ENCODE results near the gene EPHA4. TPM values are rescaled to one million over a fixed set of nuclear protein-coding genes. Genes with fewer than 3 reads are reported as not detected.
A peak's percentile ranks its signal among the peaks of the same experiment; 100 is the strongest.

Gene EPHA4
- total RNA-seq, 1 donor from 2014 or later: 31.9 TPM

- Histone ChIP-seq H3K4me1 (no peaks in the 10 kb centered on the region), H3K9me3 (no peaks in the 10 kb centered on the region), H3K4me3 (no peak overlapping the region), H3K36me3 (peaks cover 6% of the 10 kb centered on the region), H3K27me3 (no peaks in the 10 kb centered on the region), H3K27ac (no peak overlapping the region)
- DNase-seq (no peak), ATAC-seq (no peak)
- no peak for TF ChIP-seq CTCF (IDR thresholded peaks at IDR 0.05)
- intact Hi-C loops (cut with DNase I): no loop called here
Measured at GRCh38 chr2:221434142-221434541, 138.0 kb downstream of the EPHA4 start.

- intact Hi-C loops (cut with DNase I): no loop called here
- TF ChIP-seq CTCF (IDR thresholded peaks at IDR 0.05): no peak
- Histone ChIP-seq H3K27ac (no peak overlapping the region), H3K9me3 (no peaks in the 10 kb centered on the region), H3K4me1 (no peaks in the 10 kb centered on the region), H3K36me3 (peaks cover 6% of the 10 kb centered on the region), H3K4me3 (no peak overlapping the region), H3K27me3 (no peaks in the 10 kb centered on the region)
- ATAC-seq (no peak), DNase-seq (no peak)
Measured at GRCh38 chr2:221431477-221431876, 140.6 kb downstream of the EPHA4 start.

GRCh38 chr2:221429741-221430491 is 142.2 kb downstream of the EPHA4 start:
- DNase-seq (no peak), ATAC-seq (peak; percentile 19)
- H3K4me3 ChIP-seq: no peak overlapping the region
- intact Hi-C loops (cut with DNase I): no loop called here
- no peak overlapping the region for H3K27ac ChIP-seq
- peaks cover 6% of the 10 kb centered on the region for H3K36me3 ChIP-seq
- H3K4me1 ChIP-seq: no peaks in the 10 kb centered on the region
- H3K27me3 ChIP-seq: no peaks in the 10 kb centered on the region
- no peak for TF ChIP-seq CTCF (IDR thresholded peaks at IDR 0.05)
- no peaks in the 10 kb centered on the region for H3K9me3 ChIP-seq

GRCh38 chr2:221428896-221429295 is 143.2 kb downstream of the EPHA4 start:
- intact Hi-C loops (cut with DNase I): no loop called here
- no peaks in the 10 kb centered on the region for H3K27me3 ChIP-seq
- H3K36me3 ChIP-seq: peaks cover 6% of the 10 kb centered on the region
- TF ChIP-seq CTCF (IDR thresholded peaks at IDR 0.05): no peak
- DNase-seq (no peak), ATAC-seq (no peak)
- no peaks in the 10 kb centered on the region for H3K9me3 ChIP-seq
- no peak overlapping the region for H3K27ac ChIP-seq
- H3K4me3 ChIP-seq: no peak overlapping the region
- no peaks in the 10 kb centered on the region for H3K4me1 ChIP-seq

GRCh38 chr2:221426929-221427328 is 145.2 kb downstream of the EPHA4 start:
- ATAC-seq (no peak), DNase-seq (no peak)
- H3K27ac ChIP-seq: no peak overlapping the region
- H3K9me3 ChIP-seq: no peaks in the 10 kb centered on the region
- no peaks in the 10 kb centered on the region for H3K36me3 ChIP-seq
- H3K4me1 ChIP-seq: no peaks in the 10 kb centered on the region
- H3K27me3 ChIP-seq: no peaks in the 10 kb centered on the region
- intact Hi-C loops (cut with DNase I): no loop called here
- no peak overlapping the region for H3K4me3 ChIP-seq
- TF ChIP-seq CTCF (IDR thresholded peaks at IDR 0.05): no peak

Measured in upper lobe of right lung (tissue), 1 donor.